Ishikawa (cell line): ENCODE data around the gene TMEM117.
A peak's percentile ranks its signal among the peaks of the same experiment; 100 is the strongest.

Source experiments
- CEBPB ChIP-seq: IDR thresholded peaks from 2 replicates; pipeline ENCODE4 v1.6.1; 2012
- CREB1 ChIP-seq: IDR thresholded peaks from 2 replicates; pipeline ENCODE4 v1.6.1; 2012; ENCODE audit warnings: low read depth
- EGR1 ChIP-seq: IDR thresholded peaks from 2 replicates; pipeline ENCODE4 v1.6.1; 2012
- EP300 ChIP-seq: IDR thresholded peaks from 2 replicates; pipeline ENCODE4 v1.6.1; 2012; ENCODE audit warnings: borderline replicate concordance
- FOXM1 ChIP-seq: IDR thresholded peaks from 2 replicates; pipeline ENCODE4 v1.6.1; 2012; ENCODE audit warnings: low read depth, borderline replicate concordance
- NFIC ChIP-seq: IDR thresholded peaks from 2 replicates; pipeline ENCODE4 v1.6.1; 2012
- RAD21 ChIP-seq: IDR thresholded peaks from 2 replicates; pipeline ENCODE4 v1.6.1; 2012; ENCODE audit warnings: low read depth
- TAF1 ChIP-seq: IDR thresholded peaks from 2 replicates; pipeline ENCODE4 v1.6.1; 2012; ENCODE audit warnings: low read depth, mild to moderate bottlenecking
- TCF12 ChIP-seq: IDR thresholded peaks from 2 replicates; pipeline ENCODE4 v1.6.1; 2012; ENCODE audit warnings: low read depth
- TEAD4 ChIP-seq: IDR thresholded peaks from 2 replicates; pipeline ENCODE4 v1.6.1; 2012
- USF1 ChIP-seq: IDR thresholded peaks from 2 replicates; pipeline ENCODE4 v1.6.1; 2012
- YY1 ChIP-seq: IDR thresholded peaks from 2 replicates; pipeline ENCODE4 v1.6.1; 2012; ENCODE audit warnings: low read depth
- ZBTB7A ChIP-seq: IDR thresholded peaks from 2 replicates; pipeline ENCODE4 v1.6.1; 2012; ENCODE audit warnings: low read depth
- TF ChIP-seq, protein P1 (sequence below): IDR thresholded peaks from 2 replicates; pipeline ENCODE4 v1.6.1; 2012
- TF ChIP-seq, protein P2 (sequence below): IDR thresholded peaks from 2 replicates; pipeline ENCODE4 v1.6.1; 2012; ENCODE audit warnings: low read depth, mild to moderate bottlenecking

Gene TMEM117

DNA sequence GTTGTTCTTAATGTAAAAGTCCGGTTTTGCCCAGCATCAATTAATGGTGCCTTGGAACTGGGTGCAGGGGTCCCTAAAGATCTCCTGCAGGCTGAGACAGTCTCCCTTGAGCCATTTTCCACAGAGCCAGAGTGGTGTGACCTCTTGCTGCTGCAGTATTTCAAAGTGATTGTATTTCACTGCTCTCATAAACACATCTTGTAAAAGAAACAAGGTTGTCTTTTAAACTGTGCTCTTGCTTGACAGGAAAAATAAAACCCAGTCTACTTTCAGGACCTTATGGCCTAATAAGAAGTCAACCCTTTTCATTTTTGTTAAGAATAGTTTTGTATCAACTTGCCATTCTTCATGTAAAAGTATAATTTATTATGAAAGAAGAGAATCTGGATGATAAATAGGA is 44.7 kb downstream of the TMEM117 start:
- TF ChIP-seq NFIC (no peak), TCF12 (no peak), ZBTB7A (no peak), YY1 (no peak), EGR1 (no peak), CEBPB (no peak), USF1 (no peak), TAF1 (no peak), CREB1 (no peak), TEAD4 (no peak), FOXM1 (no peak)
- TF ChIP-seq, protein P1, sequence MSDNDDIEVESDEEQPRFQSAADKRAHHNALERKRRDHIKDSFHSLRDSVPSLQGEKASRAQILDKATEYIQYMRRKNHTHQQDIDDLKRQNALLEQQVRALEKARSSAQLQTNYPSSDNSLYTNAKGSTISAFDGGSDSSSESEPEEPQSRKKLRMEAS, result no peak

GRCh38 chr12:43882578-43883178 is 46.8 kb downstream of the TMEM117 start:
- TF ChIP-seq, protein P2, sequence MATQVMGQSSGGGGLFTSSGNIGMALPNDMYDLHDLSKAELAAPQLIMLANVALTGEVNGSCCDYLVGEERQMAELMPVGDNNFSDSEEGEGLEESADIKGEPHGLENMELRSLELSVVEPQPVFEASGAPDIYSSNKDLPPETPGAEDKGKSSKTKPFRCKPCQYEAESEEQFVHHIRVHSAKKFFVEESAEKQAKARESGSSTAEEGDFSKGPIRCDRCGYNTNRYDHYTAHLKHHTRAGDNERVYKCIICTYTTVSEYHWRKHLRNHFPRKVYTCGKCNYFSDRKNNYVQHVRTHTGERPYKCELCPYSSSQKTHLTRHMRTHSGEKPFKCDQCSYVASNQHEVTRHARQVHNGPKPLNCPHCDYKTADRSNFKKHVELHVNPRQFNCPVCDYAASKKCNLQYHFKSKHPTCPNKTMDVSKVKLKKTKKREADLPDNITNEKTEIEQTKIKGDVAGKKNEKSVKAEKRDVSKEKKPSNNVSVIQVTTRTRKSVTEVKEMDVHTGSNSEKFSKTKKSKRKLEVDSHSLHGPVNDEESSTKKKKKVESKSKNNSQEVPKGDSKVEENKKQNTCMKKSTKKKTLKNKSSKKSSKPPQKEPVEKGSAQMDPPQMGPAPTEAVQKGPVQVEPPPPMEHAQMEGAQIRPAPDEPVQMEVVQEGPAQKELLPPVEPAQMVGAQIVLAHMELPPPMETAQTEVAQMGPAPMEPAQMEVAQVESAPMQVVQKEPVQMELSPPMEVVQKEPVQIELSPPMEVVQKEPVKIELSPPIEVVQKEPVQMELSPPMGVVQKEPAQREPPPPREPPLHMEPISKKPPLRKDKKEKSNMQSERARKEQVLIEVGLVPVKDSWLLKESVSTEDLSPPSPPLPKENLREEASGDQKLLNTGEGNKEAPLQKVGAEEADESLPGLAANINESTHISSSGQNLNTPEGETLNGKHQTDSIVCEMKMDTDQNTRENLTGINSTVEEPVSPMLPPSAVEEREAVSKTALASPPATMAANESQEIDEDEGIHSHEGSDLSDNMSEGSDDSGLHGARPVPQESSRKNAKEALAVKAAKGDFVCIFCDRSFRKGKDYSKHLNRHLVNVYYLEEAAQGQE, result no peak
- no peak for TF ChIP-seq TEAD4
- TF ChIP-seq CEBPB, result no peak
- peak; percentile 98 for TF ChIP-seq RAD21

- no peak for TF ChIP-seq EGR1
- TF ChIP-seq ZBTB7A, result no peak
- TF ChIP-seq, protein P2, result no peak
- TF ChIP-seq CEBPB, result no peak
- no peak for TF ChIP-seq CREB1
- TF ChIP-seq RAD21, result no peak
- TF ChIP-seq USF1, result no peak
- TF ChIP-seq, protein P1, result no peak
- TF ChIP-seq NFIC, result no peak
- no peak for TF ChIP-seq TCF12
- TF ChIP-seq TEAD4, result no peak
- TF ChIP-seq FOXM1, result no peak
- TF ChIP-seq TAF1, result no peak
- TF ChIP-seq EP300, result no peak
- no peak for TF ChIP-seq YY1
Measured at GRCh38 chr12:43883311-43883710, 47.4 kb downstream of the TMEM117 start.

DNA sequence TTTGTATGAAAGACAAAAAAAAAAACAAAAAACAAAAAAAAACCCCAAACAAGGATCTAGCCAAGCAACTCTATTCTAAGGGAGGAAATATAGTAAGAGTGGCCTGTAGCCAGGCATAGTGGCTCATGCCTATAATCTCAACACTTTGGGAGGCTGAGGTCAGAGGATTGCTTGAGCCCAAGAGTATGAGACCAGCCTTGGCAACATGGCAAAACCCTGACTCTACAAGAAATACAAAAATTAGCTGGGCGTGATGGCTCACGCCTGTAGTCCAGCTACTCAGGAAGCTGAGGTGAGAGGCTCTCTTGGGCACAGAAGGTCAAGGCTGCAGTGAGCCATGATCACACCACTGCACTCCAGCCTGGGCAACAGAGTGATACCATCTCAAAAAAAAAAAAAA is 47.9 kb downstream of the TMEM117 start:
- no peak for TF ChIP-seq NFIC
- TF ChIP-seq CREB1, result no peak
- TF ChIP-seq TEAD4, result no peak
- no peak for TF ChIP-seq EGR1
- no peak for TF ChIP-seq FOXM1
- TF ChIP-seq TCF12, result no peak
- TF ChIP-seq, protein P2, result no peak
- TF ChIP-seq RAD21, result no peak
